ENCODE measurements around the gene PTPRT.

The PTPRT gene

GRCh38 chr20:42380287-42380686 lies 809.4 kb downstream of the PTPRT start:
- DNase-seq (ENCODE audit: low read depth in 2 of 2): no peak

- no peak for DNase-seq (ENCODE audit: low read depth in 2 of 2)
Measured at GRCh38 chr20:42379385-42379784, 810.3 kb downstream of the PTPRT start.

- no peak for DNase-seq (ENCODE audit: low read depth in 2 of 2)
Measured at GRCh38 chr20:42378826-42379225, 810.9 kb downstream of the PTPRT start.

- no peak for DNase-seq (ENCODE audit: low read depth in 2 of 2)
Measured at GRCh38 chr20:42376131-42376530, 813.6 kb downstream of the PTPRT start.

GRCh38 chr20:42373049-42373448 lies 816.7 kb downstream of the PTPRT start:
- DNase-seq (ENCODE audit: low read depth in 2 of 2): no peak

DNA sequence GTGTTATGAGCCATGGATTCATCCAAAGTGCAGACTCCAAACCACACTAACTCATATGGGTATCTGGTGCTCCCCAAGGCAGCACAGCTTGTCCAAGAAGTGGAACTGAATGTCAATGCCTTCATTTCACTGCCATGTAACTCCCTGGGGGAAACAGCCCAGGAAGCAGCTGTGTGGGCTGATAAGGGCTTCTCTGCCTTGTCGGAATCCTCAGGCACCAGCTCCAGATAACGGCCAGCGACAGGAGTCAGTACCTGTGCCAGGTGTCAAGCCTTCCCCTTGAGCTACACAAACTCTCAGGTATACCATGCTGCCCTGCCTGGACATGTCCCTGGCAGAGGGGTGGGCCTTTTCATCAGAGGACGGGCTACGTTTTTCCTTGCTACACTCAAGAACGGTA lies 819.6 kb downstream of the PTPRT start:
- no peak for DNase-seq (ENCODE audit: low read depth in 2 of 2)

DNA sequence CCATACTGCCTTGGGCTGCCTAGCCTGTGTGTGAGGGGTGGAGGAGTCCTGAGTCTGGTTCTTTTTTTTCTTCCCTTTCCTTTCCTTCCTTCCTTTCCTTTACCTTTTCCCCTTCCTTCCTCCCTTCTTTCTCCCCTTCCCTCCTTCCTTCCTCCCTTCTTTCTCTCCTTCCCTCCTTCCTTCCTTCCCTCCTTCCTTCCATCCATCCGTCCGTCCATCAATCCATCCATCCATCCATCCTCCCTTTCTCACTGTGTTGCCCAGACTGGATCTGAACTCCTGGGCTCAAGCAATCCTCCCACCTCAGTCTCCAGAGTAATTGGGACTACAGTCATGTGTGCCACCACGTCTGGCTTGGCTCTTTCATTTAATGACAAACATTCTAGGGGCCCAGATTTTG lies 820.8 kb downstream of the PTPRT start:
- no peak for DNase-seq (ENCODE audit: low read depth in 2 of 2)

DNA sequence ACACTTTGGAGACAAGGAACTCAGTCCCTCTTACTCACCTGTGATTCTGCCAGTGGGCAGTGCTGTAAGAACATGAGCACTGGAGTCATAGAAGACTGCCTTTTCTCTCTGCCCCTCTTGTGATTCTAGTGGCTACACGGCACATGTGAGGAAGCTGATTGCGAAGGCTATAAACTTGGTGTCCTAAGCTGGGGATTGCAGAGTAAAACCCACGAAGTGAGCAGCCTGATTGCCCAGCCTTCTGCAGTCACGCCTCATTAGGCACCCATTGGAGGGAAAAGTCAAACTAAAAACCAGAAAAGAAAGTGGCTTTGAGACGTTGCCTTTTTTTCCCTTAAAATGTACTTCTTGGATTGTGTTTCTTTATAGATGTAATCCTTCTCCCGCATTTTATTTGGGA lies 823.1 kb downstream of the PTPRT start:
- DNase-seq (ENCODE audit: low read depth in 2 of 2): no peak

DNA sequence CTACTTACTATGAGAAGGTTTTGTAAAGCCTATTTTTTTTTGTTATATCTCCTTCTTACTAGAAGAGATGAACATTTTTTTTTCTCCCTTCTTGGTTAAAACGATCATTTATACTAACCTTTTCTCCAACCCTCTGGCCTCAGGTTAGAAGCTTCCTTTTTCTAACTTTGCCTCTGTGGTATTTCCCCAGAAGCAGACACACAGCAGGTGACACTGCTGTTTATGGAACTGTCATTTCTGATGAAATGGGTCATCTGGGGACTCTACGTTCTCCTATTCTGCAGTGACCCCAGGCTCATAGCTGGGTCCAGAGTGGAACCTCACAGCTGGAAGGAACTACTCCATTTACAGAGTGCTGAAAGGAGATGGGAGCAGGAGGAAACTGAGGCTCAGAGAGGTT lies 825.3 kb downstream of the PTPRT start:
- DNase-seq (ENCODE audit: low read depth in 2 of 2): no peak

DNA sequence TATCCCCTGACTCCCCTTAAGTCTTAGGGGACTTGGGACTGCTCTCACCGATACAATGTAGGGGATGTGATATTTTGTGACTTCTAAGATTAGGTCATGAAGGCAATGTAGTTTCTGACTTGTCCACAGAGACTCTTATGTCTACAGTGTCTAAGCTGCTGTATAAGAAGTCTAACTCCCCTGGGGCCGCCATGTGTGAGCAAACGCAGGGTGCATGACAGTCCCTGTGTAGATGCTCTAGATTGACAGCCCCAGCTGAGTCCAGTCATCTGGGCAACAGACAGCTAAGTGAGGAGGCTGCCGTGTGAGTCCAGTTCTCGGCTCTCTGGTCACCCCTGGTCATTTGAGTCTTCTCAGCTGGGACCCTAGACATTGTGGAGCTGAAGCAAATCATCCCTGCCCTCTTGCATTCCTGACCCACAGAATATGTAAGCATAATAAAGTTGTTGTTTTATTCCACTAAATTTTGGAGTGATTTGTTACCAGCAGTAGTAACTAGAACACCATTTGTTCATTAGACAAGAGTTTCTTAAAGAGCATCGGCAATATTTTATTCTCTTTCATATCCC lies 828.2 kb downstream of the PTPRT start:
- DNase-seq (ENCODE audit: low read depth in 2 of 2): no peak

GRCh38 chr20:42360621-42361020 lies 829.1 kb downstream of the PTPRT start:
- DNase-seq (ENCODE audit: low read depth in 2 of 2): no peak

DNA sequence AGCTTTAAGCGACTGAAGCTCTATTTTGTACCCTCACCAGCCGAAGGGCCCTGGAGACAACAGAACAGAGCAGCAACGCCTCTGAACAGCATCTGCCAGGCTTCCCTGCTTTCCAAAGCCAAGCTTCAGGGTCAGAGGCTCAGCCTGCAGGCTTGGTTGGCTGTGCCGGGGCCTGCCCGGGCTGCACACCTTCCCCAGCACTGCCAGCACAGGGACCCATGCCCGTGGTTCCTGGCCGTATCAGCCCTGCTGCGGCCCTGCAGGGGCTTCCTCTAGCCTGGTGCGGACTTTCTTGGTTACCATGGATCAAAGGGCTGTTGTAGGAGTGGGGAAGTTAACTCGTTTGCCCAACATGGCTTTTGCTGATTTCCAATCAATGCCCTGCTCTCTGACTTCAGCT lies 830.1 kb downstream of the PTPRT start:
- DNase-seq (ENCODE audit: low read depth in 2 of 2): no peak

DNA sequence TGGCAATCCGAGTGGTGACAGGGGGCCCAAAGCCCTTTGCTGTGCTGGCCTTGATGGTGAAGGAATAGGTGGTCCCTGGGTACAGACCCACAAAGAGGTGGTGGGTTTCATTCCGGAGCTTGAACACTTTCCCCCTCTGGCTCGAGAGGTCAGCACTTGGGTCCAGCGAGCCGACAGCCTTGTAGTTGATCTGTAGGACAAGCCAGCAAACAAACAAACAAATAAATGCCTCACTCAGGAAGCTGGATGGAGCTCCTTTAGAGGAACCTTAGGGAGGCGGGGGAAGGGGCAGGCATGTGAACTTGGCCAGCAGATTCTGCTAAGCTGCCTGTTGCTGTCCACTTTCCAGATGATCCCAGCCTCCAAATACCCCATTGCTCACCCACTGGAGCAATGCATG lies 837.6 kb downstream of the PTPRT start:
- DNase-seq (ENCODE audit: low read depth in 2 of 2): no peak

- DNase-seq (ENCODE audit: low read depth in 2 of 2): no peak
Measured at GRCh38 chr20:42350521-42350920, 839.2 kb downstream of the PTPRT start.

- no peak for DNase-seq (ENCODE audit: low read depth in 2 of 2)
Measured at GRCh38 chr20:42346189-42347170, 843.2 kb downstream of the PTPRT start.

DNA sequence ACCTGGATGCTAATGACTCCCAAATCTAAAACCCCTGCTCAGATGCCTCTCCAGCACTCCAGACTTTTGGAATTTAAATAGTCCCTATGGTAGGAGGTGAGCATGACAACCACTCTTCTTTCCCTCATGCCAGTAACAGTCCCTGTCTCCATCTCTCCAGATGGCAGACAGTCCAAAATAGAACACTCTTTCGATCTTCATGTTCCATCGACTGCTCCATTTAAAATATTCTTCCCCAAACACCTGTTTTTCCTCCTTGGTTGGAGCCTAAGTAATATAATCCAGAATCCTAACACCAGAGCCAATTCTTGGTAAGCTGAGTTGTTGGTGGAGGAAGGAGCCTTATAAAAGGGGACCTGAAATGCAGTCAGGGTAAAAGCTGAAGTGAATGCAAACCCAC lies 848.1 kb downstream of the PTPRT start:
- no peak for DNase-seq (ENCODE audit: low read depth in 2 of 2)

DNA sequence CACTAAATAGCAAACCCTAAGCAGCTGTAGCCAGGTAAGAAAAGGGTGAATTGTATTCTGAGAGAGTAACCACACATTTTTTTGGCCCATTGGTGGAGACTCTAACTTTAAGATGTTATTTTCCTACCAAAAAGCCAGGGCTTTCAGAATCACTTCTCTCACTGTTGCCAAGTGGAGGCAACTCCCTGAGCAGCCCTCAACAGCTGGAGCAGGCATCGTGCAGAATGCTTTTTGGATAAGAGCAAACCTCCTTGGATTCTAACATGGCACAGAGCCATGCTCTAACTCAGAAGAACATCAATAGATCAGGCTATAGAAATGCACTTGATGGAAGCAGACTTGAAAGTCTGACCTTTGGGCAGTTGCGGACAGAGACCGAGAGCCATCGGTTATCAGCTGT lies 849.3 kb downstream of the PTPRT start:
- DNase-seq (ENCODE audit: low read depth in 2 of 2): no peak

DNA sequence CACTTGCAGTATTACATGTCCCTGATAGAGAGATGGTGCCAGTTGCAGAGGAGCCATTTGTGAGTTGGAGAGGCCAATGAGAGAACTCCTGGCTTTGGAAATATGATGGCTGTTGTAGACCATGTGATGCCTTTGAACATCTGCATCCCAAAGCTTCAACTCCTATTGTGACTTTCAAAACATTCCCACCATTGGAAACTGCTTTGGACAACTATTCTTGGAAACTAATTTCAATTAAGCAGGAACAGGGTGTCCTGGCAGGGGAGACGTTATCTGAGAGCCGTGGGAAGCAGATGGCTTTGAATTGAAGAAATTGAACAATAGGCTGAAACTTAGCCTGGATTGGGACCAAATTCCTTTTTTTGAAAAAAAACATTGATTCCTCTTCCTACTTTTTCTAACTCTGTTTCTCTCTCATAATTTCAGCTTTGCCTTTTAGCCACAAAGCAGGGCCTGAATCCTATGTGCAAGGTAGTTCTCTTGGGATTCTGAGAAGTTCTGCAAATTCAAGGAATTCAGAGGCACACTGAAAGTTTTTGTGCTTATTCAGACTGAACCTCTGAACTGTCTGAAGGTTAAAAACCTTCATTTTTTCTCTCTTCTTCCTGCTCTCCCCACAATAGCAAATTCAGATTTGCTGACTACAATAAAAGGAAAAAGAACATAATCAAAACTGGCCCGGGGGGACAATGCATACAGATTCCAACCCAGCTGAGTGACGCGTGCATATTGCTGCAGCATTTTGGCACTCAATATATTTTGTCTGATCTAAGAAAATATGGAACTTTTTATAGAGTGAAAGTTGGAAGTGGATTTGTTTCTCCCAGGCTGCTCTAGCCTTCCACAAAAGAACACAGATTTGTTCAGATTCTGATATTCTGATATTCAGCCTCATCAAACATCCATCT lies 851.2 kb downstream of the PTPRT start:
- no peak for DNase-seq (ENCODE audit: low read depth in 2 of 2)

DNA sequence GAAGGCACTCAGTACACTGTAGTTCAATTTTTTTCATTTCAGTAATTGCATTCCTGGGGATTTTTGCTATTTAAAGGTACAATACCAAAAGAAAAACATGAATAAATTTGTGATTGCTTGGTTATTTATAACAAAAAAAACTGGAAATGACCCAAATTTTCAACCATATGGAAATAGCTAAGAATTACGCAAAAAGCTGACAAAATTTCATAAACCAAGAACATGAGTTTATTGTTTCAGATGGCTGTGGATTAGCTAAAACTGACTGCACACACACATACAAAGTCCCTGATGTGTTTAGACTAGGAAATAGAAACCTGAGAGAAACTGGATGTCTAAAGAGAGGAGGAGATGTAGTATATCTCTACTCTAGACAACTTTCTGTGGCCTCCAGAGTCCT lies 853.1 kb downstream of the PTPRT start:
- no peak for DNase-seq (ENCODE audit: low read depth in 2 of 2)

DNA sequence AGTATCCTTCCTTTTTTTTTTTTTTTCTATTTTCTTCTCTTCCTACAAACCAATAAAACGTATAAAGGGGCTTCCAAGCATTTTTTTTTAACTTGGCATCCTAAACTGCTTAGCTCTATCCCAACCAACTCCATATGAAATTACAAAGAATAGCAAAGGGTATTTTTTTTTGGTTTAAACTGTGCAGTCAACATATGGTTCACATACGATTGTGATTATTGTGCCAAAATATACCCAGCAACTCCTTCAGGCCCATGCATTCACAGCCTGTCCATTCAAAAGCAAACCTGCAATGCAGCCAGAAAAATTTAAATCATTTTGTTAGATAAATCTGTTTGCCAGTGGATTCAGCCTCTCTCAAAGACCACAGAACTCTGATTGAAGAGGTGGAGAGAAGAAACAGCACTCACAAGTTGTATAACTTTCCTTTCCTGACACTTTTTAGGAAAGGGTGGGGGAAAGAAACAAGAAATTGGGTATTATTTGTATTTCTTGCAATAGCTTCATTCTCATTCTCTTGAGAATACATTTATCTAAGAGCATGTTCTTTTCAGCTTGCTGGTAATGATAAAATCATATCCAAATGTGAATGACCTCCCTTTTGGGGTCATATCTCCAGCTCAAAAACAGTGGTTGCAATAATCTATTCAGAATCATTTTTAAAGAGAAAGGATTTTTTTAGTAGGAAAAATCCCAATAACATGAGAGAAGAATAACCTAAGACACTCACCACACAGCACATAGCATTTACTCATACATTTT lies 870.3 kb downstream of the PTPRT start:
- DNase-seq (ENCODE audit: low read depth in 2 of 2): no peak

DNA sequence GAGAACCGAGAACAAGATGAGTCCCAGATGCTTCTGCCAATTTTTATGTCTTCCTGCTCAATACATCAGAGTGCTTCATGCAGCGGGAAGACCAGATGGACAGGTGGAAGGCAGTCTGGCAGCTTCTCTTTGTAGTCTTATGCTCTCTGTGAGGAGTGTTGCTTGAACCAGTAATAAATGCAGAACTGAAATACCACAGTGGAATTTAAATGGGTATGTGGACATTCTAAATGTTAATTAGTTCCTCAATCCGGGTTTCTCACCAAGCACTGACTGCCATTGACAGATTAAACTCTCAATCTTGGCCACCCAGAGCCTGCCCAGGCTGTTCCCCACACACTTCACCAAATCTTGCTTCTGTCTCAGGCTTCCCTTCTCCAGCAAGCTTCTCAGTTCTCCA lies 876.0 kb downstream of the PTPRT start:
- DNase-seq (ENCODE audit: low read depth in 2 of 2): no peak

GRCh38 chr20:42309050-42309449 lies 880.7 kb downstream of the PTPRT start:
- DNase-seq (ENCODE audit: low read depth in 2 of 2): no peak

All from stimulated activated CD4-positive, alpha-beta T cell treated with anti-CD3 and anti-CD28 coated beads, Interleukin-4, amount 100 ng/mL, for 48 hours (primary cell).